GM12875 (cell line): Measurements from ENCODE around the gene NMBR.
"Not testable (repeated sequence)": the region's sequence is repeated elsewhere in the genome, so short reads cannot be mapped to it uniquely, and the experiment has no call there.

Experiments used
- H3K4me3 ChIP-seq: one replicate; pipeline ENCODE4 v1.5.1; 2011; ENCODE audit warnings: low read depth, low read length, control low read depth
- TF ChIP-seq, protein P1 (sequence below): IDR thresholded peaks from 2 replicates; pipeline ENCODE4 v1.5.1; 2011; ENCODE audit warnings: low read depth, mild to moderate bottlenecking, control low read depth, inconsistent platforms, low read length, moderate library complexity, borderline replicate concordance; ENCODE audit not compliant: insufficient read depth

The NMBR gene

DNA sequence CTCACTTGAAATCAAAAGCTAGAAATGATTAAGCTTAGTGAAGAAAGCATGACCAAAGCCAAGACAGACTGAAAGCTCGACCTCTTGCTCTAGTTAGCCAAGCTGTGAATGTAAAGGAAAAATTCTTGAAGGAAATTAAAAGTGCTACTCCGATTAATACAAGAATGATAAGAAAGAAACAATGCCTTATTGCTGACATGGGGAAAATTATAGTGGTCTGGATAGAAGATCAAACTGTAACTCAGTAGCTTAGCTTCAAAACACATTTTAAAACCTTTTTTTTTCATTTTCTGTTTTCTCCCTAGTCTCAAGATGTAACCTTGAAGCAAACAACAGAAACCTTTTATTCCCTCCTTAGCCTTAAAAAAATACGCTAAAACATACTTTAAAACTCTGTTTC is 25.6 kb downstream of the NMBR start:
- no peak overlapping the region for H3K4me3 ChIP-seq
- TF ChIP-seq, protein P1, sequence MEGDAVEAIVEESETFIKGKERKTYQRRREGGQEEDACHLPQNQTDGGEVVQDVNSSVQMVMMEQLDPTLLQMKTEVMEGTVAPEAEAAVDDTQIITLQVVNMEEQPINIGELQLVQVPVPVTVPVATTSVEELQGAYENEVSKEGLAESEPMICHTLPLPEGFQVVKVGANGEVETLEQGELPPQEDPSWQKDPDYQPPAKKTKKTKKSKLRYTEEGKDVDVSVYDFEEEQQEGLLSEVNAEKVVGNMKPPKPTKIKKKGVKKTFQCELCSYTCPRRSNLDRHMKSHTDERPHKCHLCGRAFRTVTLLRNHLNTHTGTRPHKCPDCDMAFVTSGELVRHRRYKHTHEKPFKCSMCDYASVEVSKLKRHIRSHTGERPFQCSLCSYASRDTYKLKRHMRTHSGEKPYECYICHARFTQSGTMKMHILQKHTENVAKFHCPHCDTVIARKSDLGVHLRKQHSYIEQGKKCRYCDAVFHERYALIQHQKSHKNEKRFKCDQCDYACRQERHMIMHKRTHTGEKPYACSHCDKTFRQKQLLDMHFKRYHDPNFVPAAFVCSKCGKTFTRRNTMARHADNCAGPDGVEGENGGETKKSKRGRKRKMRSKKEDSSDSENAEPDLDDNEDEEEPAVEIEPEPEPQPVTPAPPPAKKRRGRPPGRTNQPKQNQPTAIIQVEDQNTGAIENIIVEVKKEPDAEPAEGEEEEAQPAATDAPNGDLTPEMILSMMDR = no peak

GRCh38 chr6:142118925-142119324 is 28.0 kb downstream of the NMBR start:
- TF ChIP-seq, protein P1 = no peak

GRCh38 chr6:142118328-142118727 is 28.6 kb downstream of the NMBR start:
- TF ChIP-seq, protein P1 = no peak
- no peak overlapping the region for H3K4me3 ChIP-seq

More at GRCh38 chr6:142118925-142119324, 28.0 kb downstream of the NMBR start:
- H3K4me3 ChIP-seq = no peak overlapping the region

GRCh38 chr6:142117366-142117765 is 29.6 kb downstream of the NMBR start:
- TF ChIP-seq, protein P1 = no peak
- no peak overlapping the region for H3K4me3 ChIP-seq

DNA sequence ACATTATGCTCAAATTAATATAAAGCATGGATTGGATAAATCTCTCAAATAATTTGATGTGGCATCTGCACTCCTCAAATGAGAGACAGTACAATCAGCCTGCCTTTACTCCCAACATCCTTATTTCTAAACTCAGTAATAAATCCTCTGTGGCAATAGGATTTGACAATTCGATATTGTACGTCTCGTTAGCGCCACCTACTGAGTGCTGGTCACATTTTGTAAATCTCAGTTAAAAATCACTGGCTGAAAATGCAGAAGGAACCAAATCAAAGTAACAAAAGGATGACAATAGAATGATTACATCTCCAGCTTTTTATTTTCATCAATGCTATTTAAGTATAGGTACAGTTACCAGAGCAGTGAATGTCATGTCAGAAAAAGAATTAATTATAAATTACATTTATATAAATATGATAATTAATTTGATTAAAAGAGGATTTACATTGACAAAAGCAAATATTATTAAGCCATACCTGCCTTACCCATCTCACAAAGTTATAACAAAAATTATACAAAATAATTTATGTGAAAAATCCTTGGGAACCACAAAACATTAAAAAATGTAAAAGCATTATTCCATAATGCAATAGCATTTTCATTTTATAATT is 34.4 kb downstream of the NMBR start:
- no peak overlapping the region for H3K4me3 ChIP-seq
- TF ChIP-seq, protein P1 = peak; percentile 49; the same call in 1 of the 2 replicates

GRCh38 chr6:142110820-142111219 is 36.1 kb downstream of the NMBR start:
- not testable (repeated sequence) for H3K4me3 ChIP-seq

GRCh38 chr6:142104820-142105219 is 42.1 kb downstream of the NMBR start:
- H3K4me3 ChIP-seq = not testable (repeated sequence)

DNA sequence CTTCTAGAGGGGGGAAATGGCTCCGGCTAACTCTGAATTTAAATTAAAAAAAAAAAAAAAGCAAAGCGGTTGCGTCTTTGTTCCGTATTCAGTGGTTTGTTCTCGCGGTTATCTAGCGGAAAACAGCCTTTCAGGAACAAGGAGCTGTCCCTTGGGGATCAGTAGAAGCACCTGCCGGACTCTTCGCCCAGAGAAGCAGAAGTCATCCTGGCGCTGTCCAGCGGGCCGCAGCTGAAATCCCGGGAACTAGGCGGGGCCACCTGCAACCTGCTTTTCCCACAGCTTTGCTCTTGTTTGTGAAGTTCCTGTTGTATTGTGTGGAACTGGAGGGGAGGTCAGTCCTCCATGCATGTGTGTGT is 58.1 kb downstream of the NMBR start:
- H3K4me3 ChIP-seq = no peak overlapping the region
- TF ChIP-seq, protein P1 = no peak
